NCI-H748 treated with DMSO at 0.1 percent for 48 hours (cell line): ENCODE results near the gene PRKAR1B.

Experiments used
- DNase-seq: peaks from one replicate; lab custom pipeline; 2025; lab: John Stamatoyannopoulos, UW

The PRKAR1B gene

DNA sequence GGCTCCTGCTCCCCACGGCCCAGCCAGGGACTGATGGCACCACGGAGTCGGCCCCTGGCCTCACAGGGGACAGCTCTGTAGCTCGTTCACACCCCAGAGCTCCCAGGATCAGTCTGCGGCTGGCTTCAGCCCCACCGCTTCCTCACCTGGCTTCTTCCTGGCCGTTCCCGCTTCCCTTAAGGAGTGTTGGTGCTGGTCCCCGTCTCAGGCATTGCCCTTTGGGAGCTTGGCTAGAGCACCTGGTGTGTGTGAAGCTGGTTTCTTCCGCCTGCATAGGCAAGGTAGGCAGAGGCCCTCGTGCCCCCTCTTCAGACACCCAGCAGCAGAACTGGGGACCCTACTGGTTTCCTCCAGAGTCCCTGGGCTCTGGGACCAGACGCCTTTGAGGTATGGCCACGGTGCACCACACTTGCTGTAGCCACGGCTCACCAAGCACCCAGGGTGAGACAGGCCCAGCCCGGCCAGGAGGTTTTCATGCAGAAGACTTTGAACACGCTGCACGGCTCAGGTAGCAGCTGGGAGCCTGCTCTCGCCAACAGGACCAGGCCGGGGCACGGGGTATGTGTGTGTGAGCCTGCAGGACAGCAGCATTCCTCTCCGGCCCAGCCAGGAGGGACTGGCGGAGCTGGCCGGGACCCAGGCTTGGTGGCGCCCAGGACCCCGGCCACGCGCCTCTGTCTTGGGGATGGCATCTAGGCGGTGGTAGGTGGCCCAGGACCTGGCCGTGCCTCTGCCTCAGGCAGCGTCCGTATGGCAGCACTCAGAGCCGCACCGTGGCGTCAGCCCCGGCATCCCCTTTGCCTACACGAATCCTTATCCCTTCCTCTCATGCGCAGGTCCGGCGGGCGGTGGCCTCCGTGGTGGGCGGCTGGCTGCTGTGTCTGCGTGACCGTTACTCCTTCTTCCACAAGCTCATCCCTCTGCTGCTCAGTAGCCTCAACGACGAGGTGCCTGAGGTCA is 13.2 kb upstream of the PRKAR1B start:
- DNase-seq = no peak

- DNase-seq = no peak
Measured at GRCh38 chr7:739455-739982, 12.4 kb upstream of the PRKAR1B start.

DNA sequence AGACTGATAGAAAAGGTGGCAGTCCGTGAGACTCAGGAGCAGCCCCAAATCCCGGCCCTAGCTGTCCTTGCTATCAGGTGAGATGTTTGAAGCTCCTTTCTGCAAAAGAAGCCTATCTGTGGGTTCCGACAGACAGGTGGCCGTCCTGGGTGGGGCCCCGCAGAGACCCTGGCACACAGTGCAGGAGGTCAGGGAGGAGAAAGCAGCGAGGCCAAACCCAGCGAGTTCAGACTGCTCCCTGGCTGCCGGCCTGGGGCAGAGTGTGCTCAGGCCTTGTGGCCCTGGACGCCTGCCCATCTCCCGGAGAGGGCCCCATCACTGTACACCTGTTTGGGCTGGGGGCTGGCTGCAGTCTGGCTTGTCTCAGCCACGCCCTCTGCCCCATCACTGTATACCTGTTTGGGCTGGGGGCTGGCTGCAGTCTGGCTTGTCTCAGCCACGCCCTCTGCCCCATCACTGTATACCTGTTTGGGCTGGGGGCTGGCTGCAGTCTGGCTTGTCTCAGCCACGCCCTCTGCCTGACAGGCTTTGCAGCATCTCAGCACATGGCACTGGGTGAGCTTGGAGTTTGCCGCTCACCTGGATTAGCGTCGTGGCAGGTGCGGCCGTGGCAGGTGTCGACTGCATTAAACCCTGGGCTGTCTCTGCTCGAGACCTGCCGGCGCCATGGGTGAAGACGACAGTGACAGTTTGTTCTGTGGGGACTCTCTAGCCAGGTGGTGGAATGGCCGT is 11.8 kb upstream of the PRKAR1B start:
- DNase-seq = no peak

GRCh38 chr7:738241-738640 is 11.2 kb upstream of the PRKAR1B start:
- DNase-seq = no peak

DNA sequence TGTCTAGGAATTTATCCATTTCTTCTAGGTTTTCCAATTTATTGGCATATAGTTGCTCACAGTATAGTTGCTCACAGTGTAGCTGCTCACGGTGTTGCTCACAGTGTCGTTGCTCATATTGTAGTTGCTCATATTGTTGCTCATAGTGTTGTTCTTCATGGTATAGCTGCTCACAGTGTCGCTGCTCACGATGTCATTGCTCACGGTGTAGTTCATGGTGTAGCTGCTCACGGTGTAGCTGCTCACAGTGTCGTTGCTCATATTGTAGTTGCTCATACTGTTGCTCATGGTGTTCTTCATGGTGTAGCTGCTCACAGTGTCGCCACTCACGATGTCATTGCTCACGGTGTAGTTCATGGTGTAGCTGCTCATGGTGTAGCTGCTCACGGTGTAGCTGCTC is 7.7 kb upstream of the PRKAR1B start:
- no peak for DNase-seq

- DNase-seq = no peak
Measured at GRCh38 chr7:734214-734613, 7.1 kb upstream of the PRKAR1B start.

DNA sequence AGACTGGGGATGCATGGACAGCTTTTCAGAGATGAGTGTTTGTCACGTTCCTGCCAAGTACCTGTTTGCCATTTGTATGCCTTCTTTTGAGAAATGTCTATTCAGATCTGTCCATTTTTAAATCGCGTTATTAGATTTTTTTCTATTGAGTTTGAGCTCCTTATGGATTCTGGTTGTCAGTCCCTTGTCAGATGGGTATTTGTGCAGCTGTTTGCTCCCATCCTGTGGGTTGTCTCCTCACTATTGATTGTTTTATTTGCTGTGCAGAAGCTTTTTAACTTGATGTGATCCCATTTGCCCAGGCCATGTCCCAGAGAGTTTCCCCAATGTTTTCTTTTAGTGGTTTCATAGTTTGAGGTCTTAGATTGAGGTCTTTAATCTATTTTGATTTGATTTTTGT is 5.5 kb upstream of the PRKAR1B start:
- no peak for DNase-seq

DNA sequence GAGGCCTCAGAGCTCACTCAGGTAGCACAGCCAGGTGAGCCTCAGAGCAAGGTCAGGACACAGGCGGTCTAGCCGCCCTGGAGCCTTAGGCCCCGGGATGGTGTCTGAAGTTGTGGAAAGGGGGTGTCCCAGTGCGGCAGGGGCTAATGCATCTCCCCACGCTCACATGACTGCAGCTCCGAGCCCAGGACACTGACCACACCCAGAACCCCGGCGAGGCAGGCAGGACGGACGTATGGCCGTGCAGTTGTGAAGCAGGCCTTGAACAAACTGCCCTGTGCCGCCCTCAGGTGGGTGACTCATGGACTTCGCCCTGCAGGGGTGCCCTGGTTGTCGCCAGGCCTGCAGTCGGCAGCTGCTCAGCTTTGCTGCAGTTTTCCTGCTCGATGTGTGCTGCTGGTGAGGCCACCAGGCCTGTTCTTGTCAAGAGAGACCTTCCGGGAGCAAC is 5.0 kb upstream of the PRKAR1B start:
- DNase-seq = no peak

DNA sequence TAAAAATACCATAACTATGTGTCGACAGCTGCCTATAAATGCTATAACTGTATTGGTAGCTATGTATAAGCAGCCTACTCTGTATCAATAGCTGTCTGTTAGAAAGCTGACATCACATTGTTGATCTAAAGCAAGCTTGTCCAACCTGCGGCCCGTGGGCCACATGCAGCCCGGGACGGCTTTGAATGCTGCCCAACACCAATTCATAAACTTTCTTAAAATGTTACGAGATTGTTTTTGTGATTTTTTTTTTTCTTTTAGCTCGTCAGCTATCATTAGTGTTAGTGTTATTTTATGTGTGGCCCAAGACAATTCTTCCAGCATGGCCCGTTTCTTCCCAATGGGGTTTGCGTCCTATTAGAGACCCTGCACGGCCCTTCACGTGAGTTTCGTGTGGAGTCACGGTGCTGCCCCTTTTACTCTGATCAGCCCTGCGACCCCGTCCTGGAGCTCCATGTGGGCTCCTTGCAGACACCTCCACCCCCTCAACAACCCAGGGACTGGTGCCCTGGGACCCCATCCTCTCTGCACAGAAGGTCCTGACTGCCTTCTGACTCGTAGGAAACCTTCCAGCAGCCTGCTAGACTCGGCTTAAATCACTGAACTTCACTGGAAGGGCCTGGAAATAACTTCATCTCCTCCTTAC is 4.5 kb upstream of the PRKAR1B start:
- no peak for DNase-seq

- DNase-seq = no peak
Measured at GRCh38 chr7:730501-731439, 3.7 kb upstream of the PRKAR1B start.

GRCh38 chr7:729140-730000 is 2.3 kb upstream of the PRKAR1B start:
- DNase-seq = no peak

DNA sequence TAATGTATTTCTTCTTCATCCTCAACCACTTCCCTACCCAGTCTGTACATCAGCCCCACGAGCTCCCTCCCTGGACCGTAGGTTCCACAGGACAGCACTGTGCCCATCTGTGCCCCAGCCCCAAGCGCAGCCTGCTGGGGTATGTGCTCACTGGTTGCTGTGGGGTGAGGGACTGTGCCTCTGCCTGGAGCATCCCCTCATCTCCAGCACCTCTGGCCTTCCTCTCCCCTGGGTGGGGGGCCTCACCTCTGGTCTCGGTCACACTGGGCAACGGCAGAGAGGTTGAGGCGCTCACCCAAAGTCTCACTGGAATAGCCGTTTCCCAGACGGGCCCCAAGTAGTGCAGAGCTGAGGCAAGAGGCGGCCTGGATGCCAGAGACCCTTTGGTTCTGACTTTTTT is 1.5 kb upstream of the PRKAR1B start:
- DNase-seq = no peak

- no peak for DNase-seq
Measured at GRCh38 chr7:727806-728460, 852 bp upstream of the PRKAR1B start.

DNA sequence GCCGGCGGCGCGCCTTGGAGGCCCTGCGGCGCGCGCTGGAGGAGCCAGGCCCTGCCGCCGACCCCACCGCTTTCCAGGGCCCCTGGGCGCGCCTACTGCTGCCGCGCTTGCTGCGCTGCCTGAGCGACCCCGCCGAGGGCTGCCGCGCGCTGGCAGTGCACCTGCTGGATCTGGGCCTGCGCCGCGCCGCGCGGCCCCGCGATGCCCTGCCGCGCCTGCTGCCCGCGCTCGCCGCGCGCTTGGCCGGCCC is 302 bp downstream of the PRKAR1B start:
- no peak for DNase-seq

GRCh38 chr7:726084-726853 is 812 bp downstream of the PRKAR1B start, which contains the start of gene DNAAF5:
Gene DNAAF5, plus strand, starts transcription at chr7:726699. Its CDS starts 22 bp downstream, at chr7:726721.
- peak; percentile 49 for DNase-seq

GRCh38 chr7:725223-726005 is 1.7 kb downstream of the PRKAR1B start:
- DNase-seq = no peak

GRCh38 chr7:724298-724697 is 2.8 kb downstream of the PRKAR1B start:
- no peak for DNase-seq

DNA sequence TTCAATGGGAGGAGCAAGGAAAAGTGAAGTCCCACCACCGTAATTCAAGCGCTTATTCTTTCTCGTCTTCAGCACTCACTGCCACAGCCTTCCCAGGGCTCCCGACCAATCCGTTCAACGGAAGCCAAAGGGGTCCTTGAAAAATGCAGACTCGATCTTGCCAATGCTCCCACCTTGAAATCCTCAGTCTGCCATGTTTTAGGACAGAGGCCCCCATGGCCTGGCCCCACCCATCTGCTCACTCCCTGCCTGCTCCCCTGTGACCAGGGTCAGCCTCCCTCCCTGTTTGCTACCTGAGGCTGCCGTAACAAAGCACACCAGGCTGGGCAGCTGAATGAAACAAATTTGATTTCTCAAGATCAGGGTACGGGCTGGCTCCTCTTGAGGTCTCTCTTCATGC is 3.5 kb downstream of the PRKAR1B start:
- no peak for DNase-seq
